ENCODE results near the gene PCNP.
"Not testable (repeated sequence)": the region's sequence is repeated elsewhere in the genome, so short reads cannot be mapped to it uniquely, and the experiment has no call there.

The PCNP gene

DNA sequence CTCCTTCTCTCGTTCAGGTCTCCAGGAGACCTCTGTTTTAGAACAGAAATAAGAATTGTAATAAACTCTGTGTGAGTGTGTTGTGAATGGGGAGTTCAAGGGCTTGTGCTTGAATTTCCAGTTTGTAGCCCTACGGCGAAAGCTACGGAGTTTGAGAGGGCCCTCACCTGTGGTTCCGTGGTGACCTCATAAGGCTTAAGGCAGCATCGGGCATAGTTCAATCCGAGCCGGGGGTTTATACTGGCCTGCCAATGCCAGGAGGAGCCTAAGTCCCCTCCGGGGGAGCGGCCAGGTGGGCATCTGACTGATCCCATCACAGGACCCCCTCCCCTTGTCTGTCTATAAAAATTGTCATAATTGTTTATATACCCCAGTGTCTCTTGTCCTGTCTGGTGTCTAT is 59.2 kb downstream of the PCNP start:
- DNase-seq (ENCODE audit: low read depth) = no peak

DNA sequence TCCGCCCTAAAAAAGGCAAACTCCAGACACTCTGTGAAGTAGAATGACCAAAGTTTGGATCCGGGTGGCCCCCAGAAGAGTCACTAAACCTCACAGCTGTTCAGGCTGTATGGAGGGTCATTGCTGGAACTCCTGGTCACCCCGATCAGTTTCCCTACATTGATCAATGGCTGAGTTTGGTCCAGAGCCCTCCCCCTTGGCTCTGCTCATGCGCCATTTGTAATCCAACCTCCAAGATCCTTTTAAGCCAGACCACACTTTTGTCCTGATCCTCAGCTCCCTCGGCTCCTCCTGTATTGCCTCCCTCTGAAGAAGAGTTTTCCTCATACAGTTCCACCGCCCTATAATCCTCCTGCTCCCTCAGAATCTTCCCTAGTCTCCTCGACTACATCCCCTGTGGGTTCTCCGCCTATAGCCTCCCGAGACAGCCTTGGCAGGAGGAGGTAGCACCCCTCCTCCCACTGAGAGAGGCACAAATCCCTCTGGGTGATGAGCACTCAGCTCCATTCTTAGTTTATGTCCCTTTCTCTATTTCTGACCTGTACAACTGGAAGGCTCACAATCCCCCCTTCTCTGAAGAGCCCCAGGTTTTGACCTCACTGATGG is 60.7 kb downstream of the PCNP start:
- no peak for DNase-seq (ENCODE audit: low read depth)

DNA sequence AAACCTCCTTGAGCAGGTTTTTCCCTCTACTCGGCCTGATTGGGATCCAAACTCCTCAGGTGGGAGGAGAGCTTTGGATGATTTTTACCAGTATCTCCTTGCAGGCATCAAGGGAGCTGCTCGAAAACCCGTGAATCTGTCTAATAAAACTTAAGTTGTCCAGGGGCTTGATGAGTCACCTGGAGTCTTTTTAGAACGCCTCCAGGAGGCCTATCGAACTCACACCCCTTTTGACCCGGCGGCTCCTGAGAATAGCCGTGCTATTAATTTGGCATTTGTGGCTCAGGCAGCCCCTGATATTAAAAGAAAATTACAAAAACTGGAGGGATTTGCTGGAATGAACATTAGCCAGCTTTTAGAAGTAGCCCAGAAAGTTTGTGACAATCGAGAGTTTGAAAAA is 61.4 kb downstream of the PCNP start:
- no peak for DNase-seq (ENCODE audit: low read depth)

GRCh38 chr3:101635954-101636798 is 62.2 kb downstream of the PCNP start:
- no peak for DNase-seq (ENCODE audit: low read depth)

- no peak for DNase-seq (ENCODE audit: low read depth)
Observed at GRCh38 chr3:101637451-101637850, 63.5 kb downstream of the PCNP start.

DNA sequence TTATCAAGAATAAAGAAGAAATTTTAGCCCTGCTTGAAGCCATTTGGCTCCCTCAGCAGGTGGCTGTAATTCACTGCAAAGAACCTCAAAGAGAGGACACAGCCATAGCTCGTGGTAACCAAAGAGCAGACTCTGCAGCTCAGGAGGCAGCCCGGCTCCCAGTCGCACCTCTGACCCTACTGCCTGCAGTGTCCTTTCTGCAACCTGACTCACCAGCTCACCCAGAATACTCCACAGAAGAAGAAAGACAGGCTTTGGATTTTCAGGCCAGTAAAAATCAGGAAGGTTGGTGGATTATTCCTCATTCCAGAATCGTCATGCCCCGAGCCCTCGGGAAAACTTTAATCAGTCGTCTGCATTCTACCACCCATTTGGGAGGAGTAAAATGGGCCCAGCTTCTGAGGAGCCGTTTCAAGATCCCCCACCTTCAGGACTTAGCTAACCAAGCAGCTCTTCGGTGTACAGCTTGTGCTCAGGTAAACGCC is 64.3 kb downstream of the PCNP start:
- no peak for DNase-seq (ENCODE audit: low read depth)

- DNase-seq (ENCODE audit: low read depth) = no peak
Observed at GRCh38 chr3:101639280-101639963, 65.4 kb downstream of the PCNP start.

- DNase-seq (ENCODE audit: low read depth) = no peak
Observed at GRCh38 chr3:101640256-101640655, 66.3 kb downstream of the PCNP start.

DNA sequence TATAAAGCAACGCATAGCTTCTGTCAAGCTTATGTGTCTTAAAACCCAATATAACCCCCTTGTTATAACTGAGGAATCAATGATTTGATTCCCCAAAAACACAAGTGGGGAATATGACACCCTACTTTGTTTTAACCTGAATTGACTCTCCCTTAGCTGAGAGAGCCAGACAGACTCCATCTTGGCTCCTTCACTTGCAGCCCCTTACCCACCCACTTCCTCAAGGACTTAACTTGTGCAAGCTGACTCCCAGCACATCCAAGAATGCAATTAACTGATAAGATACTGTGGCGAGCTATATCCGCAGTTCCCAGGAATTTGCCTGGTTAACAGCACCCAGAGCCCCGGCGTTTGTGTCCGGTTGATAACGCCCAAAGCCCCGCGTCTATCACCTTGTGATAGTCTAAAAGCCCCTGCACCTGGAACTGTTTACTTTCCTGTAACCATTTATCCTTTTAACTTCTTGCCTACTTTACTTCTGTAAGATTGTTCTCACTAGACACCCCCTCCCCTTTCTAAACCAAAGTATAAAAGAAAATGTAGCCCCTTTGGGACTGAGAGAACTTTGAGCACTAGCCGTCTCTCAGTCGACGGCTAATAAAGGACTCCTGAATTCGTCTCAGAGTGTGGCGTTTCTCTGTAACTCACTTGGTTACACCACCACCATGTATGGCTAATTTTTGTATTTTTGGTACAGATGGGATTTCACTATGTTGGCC is 67.6 kb downstream of the PCNP start:
- DNase-seq (ENCODE audit: low read depth) = not testable (repeated sequence)

DNA sequence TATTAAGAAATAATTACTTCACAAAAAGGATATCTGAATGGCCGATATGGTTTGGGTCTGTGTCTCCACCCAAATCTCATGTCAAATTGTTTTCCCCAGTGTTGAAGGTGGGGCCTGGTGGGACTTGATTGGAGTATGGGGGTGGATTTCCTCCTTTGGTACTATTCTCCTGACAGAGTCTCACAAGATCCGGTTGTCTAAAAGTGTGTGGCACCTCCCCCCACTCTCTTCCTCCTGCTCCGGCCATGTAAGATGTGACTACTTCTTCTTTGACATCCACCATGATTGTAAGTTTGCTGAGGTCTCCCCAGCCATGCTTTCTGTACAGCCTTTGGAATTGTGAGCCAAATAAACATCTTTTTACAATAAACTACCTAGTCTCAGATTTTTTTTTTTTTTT is 68.5 kb downstream of the PCNP start:
- no peak for DNase-seq (ENCODE audit: low read depth)

- DNase-seq (ENCODE audit: low read depth) = no peak
Observed at GRCh38 chr3:101643009-101643844, 69.2 kb downstream of the PCNP start.
